Posterior cingulate gyrus (tissue), 11 donors: ENCODE measurements around the gene TGFBI.

Experiments
- DNase-seq, 10 donors: peaks; one replicate each; pipeline versions ENCODE4 v3.0.0 to v3.0.0-alpha.2; 2020 to 2021; ENCODE audit warnings: mixed read lengths in 3 of 10
- intact Hi-C: fragments of 100-400 bp; cut with DNase I; formaldehyde crosslinking; loops from one replicate; pipeline ENCODE4 v1.15.1; 2023

The TGFBI gene

GRCh38 chr5:136022965-136023364 is 5.8 kb upstream of the TGFBI start:
- intact Hi-C loops: no loop called here
- DNase-seq: no peak

DNA sequence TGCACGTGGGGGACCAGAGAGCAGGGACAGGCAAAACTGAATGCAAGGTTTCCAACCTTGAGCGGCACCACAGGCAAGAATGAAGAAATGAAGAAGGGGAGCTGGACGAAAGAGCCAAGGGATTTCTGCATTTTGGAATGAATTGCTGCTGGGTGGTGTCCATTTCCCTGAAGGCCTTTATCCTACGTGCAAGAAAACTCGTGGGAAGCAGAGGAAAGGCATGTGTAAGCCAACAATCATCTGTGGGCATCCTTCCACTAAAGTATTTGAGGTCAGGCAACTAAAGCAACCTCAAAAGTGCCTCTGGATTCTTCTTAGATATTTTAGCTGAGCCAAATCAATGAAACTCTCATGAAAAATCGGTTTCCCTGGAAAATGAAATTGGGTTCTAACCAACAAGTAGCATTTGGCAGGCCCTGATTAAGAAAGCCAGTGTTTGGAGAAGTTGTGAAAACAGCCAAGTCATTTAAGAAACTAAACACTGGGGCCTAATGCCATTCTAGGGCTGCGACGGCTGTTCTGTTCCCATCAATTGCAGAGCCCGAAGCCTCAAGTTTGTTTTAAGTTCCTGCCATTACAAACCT is 4.7 kb upstream of the TGFBI start:
- intact Hi-C loops: no loop called here
- no peak for DNase-seq

DNA sequence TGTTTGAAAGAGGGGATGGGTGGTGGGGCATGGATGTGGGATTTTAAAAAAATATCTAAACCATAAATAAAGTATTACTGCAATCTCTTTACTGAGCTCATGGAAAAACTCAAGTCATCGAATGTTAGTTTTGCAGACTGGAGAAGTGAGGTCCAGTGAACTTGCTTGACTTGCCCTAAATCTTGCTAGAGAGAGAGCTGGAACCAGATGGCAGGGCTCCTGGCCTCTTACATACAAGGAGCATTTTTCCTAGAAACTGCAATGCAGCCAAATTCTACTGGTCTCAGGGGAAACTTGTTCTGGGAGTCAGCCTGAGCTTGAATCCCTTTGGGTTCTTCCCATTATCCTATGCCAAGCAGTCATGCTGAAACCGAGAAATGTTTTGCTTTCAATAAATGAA is 2.9 kb upstream of the TGFBI start:
- no peak for DNase-seq
- intact Hi-C loops: no loop called here

- intact Hi-C loops: no loop called here
- DNase-seq: no peak
Measured at GRCh38 chr5:136026636-136027035, 2.2 kb upstream of the TGFBI start.

DNA sequence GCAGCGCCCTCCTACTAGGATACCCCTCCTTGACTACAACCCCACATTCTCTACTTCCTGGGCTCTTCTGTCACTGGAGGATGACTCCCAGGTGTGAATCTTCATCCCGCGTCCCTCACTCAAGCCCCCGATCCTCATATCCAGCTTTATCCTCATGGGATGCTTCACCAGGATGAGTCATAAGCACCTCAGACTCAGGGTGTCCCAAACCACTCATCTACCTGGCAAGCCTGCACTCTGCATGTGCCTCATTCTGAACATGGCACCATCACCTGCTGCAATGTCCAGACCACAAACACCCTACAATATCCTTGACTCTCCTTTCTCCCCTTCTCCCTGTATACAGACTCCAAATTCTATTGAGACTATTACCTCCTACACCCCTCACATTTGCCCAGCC is 1.5 kb upstream of the TGFBI start:
- intact Hi-C loops: no loop called here
- DNase-seq: no peak

GRCh38 chr5:136028090-136028489 is 698 bp upstream of the TGFBI start:
- DNase-seq: no peak
- intact Hi-C loops: no loop called here

DNA sequence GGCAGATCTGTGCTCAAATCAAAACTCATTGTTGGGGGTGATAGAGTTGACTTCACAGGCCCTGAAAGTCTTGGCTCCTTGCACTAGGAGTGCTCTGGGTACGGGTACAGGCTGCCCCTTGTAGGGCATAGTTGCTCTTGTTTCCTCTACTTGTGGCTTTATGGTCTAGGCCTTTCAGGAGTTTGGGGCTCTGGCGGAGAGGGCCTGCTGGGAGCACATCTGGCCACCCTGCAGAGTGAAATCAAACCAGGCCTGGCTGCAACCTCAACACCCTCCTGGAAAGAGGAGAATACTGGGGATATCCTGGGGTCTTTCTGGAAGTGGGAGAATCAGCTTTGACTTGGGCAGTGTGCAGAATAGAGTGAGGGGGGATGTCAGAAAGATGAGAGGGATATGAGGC is 1.5 kb downstream of the TGFBI start:
- no peak for DNase-seq

DNA sequence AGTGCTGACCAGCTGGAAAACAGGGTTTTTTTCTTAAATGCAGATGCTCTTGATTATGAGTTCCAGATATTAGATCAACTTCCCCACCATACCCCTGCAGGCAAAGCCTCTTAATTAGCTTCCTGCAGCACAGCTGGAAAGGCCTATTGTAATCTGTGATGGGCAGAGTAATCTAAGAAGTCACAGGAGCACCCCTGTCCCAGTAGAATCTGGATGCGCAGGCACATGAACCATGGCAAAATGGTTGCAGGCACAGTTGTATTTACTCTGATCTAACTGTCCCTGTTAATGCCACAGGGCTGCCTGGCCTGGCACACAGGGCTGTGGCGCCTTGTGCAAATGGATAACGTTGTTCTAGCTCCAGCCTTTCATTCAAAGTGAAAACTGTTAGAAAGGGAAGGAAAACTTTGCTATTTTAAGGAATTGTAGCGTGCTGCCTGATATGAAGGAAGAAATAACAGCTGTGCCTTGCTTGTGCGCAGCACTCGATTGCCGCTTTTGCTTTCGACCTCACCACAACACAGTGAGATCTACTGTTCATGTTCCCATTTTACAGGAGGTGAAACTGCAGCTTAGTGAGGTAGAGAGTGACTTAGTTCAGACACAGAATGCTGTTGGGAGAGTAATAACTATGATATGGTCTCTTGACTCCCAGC is 2.3 kb downstream of the TGFBI start:
- intact Hi-C loops: no loop called here

More for the DNA sequence above, 1.5 kb downstream of the TGFBI start:
- intact Hi-C loops: no loop called here

DNA sequence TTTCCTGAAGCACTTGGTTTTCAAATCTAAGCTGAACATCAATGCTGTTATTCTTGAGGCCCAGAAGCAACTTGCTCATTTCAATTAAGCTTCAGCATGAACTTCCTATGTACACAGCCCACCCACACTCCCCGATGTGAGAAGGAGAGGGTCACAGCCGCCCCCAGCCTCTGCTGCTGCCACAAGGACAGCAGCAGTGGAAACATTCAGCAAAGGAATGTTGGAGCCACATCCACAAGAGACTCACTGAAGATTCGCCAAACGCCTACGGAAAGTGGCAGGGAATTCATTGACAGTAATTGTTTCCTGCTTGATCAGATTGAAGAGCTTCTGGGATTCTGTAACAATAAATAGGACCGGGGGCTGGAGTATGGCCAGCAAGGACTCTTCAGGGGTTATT is 2.9 kb downstream of the TGFBI start:
- intact Hi-C loops: no loop called here
- no peak for DNase-seq

More for the DNA sequence above, 2.3 kb downstream of the TGFBI start:
- no peak for DNase-seq

DNA sequence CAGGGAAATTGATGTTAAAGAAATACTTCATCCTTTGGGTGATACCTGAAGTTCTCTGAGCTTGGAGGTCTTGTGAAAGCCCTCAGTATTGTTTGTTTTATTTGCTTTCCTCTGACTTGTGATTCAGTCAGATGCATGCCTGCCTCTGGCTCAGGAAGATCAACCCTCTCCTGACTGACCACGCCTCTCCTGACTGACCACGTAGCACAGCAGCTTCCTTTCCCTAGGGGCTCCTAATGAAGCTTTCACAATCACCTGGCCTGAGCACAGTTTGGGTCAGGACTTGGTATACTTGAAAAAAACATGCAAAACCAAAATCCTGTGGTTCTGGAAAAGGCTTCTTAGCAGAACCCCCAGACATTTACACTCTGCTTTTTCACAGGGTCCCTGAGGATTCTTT is 3.8 kb downstream of the TGFBI start:
- DNase-seq: no peak
- intact Hi-C loops: no loop called here

GRCh38 chr5:136033234-136033633 is 4.4 kb downstream of the TGFBI start:
- DNase-seq: no peak
- intact Hi-C loops: no loop called here

DNA sequence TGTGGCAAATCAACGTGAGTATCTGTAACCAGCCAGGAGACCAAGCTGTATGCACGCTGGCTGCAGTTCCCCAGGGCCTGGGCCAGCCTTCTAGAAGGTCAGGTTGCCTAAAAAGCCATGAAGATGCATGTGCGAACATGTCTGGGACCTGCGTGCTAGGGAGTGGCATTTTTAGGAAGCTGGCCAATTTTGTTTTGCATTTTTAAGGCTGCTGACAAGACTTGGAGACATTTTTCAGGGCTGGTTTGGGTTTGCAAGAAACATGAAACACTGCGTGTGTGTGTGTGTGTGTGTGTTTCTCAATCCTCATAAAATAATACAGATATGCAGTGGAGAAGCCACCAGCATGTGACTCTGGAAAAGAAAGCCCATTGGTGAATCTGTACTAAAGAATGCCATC is 5.1 kb downstream of the TGFBI start:
- no peak for DNase-seq
- intact Hi-C loops: no loop called here

DNA sequence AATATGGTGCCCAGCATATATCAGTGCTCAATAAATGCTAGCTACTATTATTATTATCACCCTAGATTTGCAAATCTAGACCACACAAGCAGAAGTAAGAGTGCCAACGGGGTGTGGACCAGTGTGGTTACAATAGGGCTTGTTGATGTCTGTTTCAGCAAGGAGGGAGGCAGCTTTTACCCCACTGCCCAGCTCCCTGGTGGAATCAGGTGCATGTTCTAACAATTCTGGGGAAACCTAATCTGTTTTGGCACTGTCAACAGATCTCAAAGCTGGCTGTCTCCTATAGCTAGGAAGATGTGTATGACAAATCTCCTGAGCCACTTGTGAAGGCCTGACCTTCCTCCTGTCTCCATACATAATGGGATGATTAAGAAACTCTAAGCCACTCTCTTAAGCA is 5.7 kb downstream of the TGFBI start:
- DNase-seq: no peak
- intact Hi-C loops: no loop called here

DNA sequence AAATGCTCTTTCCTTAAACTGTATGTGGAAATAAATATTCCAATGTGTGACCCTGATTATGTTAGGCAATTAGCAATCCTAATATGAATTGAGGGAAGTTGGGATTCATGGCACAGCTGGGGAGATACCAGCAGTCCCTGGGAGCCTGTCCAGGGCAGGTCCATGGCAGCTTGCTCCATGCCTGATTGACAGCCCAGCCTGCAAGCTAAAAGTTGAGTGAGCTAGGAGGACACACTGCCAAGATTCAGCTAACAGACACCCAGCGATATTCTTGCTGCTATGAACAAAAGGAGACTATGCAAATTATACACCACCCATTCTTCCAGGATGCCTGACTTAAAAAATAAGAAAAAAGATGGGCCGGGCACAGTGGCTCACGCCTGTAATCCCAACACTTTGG is 6.2 kb downstream of the TGFBI start:
- intact Hi-C loops: no loop called here
- no peak for DNase-seq

DNA sequence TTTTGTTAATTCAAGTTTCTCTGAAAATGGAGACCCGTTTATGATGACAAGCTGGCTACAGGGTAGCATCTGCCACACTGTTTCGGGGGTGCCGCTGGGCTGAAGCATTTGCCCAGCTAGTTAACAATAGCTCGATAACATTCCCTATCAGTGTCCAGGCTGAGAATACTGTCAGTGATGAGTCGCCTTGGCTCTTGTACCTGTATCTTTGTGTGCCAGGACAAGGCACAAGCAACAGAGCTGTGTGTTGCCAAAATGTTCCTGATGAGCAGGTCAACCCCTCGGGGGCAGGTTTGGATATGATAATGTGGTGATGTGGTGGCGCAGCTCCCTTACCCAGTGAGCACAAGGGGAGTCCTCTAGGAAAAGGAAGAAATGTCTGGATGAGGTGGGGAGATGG is 7.0 kb downstream of the TGFBI start:
- intact Hi-C loops: no loop called here
- DNase-seq: no peak

GRCh38 chr5:136036293-136036911 is 7.6 kb downstream of the TGFBI start:
- intact Hi-C loops: no loop called here
- no peak for DNase-seq

GRCh38 chr5:136037001-136037705 is 8.4 kb downstream of the TGFBI start:
- intact Hi-C loops: no loop called here
- DNase-seq: no peak

- intact Hi-C loops: no loop called here
- DNase-seq: no peak
Measured at GRCh38 chr5:136038635-136039034, 9.8 kb downstream of the TGFBI start.

- DNase-seq: no peak
- intact Hi-C loops: no loop called here
Measured at GRCh38 chr5:136039202-136039601, 10.4 kb downstream of the TGFBI start.

DNA sequence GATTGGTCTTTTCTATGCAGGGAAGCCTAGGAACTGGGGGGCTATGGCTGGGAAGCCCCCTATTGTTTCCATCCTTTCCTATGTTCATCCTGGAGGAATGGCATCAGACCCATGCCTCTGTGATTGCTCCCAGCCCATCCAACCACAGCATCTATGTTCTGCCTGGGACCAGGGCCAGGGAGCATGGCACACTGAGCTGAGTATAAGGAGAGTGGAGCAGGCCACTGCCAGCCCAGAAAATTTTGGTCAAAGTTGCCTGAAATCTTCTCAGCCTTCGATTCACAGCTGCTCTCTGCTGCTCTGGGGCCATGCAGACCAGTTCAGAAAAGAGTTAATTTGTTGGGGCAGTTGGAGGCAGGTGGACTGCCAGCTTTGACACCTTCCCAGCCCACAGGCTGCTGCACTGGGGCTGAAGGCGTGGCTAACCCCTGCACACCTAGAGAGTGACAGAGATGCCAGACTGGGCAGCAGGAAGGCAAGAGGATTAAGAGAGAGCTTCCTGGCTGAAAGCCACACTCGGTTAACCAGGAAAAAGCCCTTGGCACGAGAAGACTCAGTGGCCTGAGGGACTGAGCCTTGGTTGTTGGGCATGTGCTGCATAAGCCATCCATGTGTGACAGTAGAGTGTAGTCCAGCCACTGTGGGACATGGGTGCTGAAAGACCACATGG is 12.1 kb downstream of the TGFBI start:
- no peak for DNase-seq
- intact Hi-C loops: no loop called here

- no peak for DNase-seq
- intact Hi-C loops: no loop called here
Measured at GRCh38 chr5:136042156-136042555, 13.4 kb downstream of the TGFBI start.
